ENCODE data around the gene ZNF606. TPM values are rescaled to one million over a fixed set of nuclear protein-coding genes. Genes with fewer than 3 reads are reported as not detected.

ZNF606 gene
- total RNA-seq, 1 experiment from 2014 or later: 16.1 TPM

GRCh38 chr19:57961785-57962184 is 40.8 kb downstream of the ZNF606 start:
- Histone ChIP-seq H3K27ac (ENCODE audit: low read length) (no peak overlapping the region), H3K9me3 (ENCODE audit: control insufficient read depth, insufficient read depth, low read depth, low read length) (peaks cover 20% of the 10 kb centered on the region; the same call in 1 of the 2 replicates), H3K36me3 (ENCODE audit: control insufficient read depth, insufficient read depth, low read length) (no peaks in the 10 kb centered on the region), H3K27me3 (ENCODE audit: control insufficient read depth, insufficient read depth, low read length) (no peaks in the 10 kb centered on the region), H3K4me1 (ENCODE audit: control insufficient read depth, insufficient read depth, low read length) (no peaks in the 10 kb centered on the region), H3K4me3 (ENCODE audit: low read depth in 2 of 2, low read length in 2 of 2) (no peak overlapping the region)
- POLR2A ChIA-PET: no interaction called here
- intact Hi-C loops (cut with micrococcal nuclease; ENCODE audit: unreplicated experiment): no loop called here
- no TSS peak for BruUV-seq (replicated peaks)
- in situ Hi-C loops (cut with HindIII; ENCODE audit: low pct_unique_long_range_greater_than_20kb, low sequenced_read_pairs): no loop called here
- ATAC-seq (no peak), DNase-seq (ENCODE audit: low read depth, low spot score) (no peak)
- no peak for TF ChIP-seq SIN3A (IDR thresholded peaks at IDR 0.05; ENCODE audit: borderline replicate concordance, insufficient read depth, low read depth, low read length)
- no peak for TF ChIP-seq CTCF (IDR thresholded peaks at IDR 0.05)
- TF ChIP-seq REST (IDR thresholded peaks at IDR 0.05; ENCODE audit: insufficient read depth in 1 of 2, low read depth in 2 of 2, low read length in 1 of 2): no peak
- CTCF ChIA-PET: no interaction called here

- in situ Hi-C loops (cut with HindIII; ENCODE audit: low pct_unique_long_range_greater_than_20kb, low sequenced_read_pairs) (no loop called here), intact Hi-C loops (cut with micrococcal nuclease; ENCODE audit: unreplicated experiment) (no loop called here)
- no peak overlapping the region for H3K27ac ChIP-seq (ENCODE audit: low read length)
- ChIA-PET CTCF (no interaction called here), POLR2A (no interaction called here)
- H3K4me3 ChIP-seq (ENCODE audit: low read depth in 2 of 2, low read length in 2 of 2): no peak overlapping the region
- peaks cover 21% of the 10 kb centered on the region; the same call in 1 of the 2 replicates for H3K9me3 ChIP-seq (ENCODE audit: control insufficient read depth, insufficient read depth, low read depth, low read length)
- DNase-seq (ENCODE audit: low read depth, low spot score) (no peak), ATAC-seq (no peak)
- H3K27me3 ChIP-seq (ENCODE audit: control insufficient read depth, insufficient read depth, low read length): no peaks in the 10 kb centered on the region
- no peaks in the 10 kb centered on the region for H3K36me3 ChIP-seq (ENCODE audit: control insufficient read depth, insufficient read depth, low read length)
- TF ChIP-seq SIN3A (IDR thresholded peaks at IDR 0.05; ENCODE audit: borderline replicate concordance, insufficient read depth, low read depth, low read length) (no peak), TCF7L2 (IDR thresholded peaks at IDR 0.05; ENCODE audit: low read depth, low read length) (no peak), CTCF (IDR thresholded peaks at IDR 0.05) (no peak), POLR2AphosphoS5 (IDR thresholded peaks at IDR 0.05; ENCODE audit: low read depth, low read length) (no peak), REST (IDR thresholded peaks at IDR 0.05; ENCODE audit: insufficient read depth in 1 of 2, low read depth in 2 of 2, low read length in 1 of 2) (no peak)
- no peaks in the 10 kb centered on the region for H3K4me1 ChIP-seq (ENCODE audit: control insufficient read depth, insufficient read depth, low read length)
- BruUV-seq (replicated peaks): no TSS peak
Measured at GRCh38 chr19:57954996-57955395, 47.6 kb downstream of the ZNF606 start.

Data from Panc1 (cell line).